Left colon (tissue), 2 donors: ENCODE results near the gene C2CD4B. TPM values are rescaled to one million over a fixed set of nuclear protein-coding genes. Genes with fewer than 3 reads are reported as not detected.

Experiments used
- ATAC-seq: fragments of 200-7000 bp; cut with Tn5 transposase; one replicate; pipeline ENCODE4 v1.9.1; 2020; ENCODE audit warnings: mild to moderate bottlenecking, moderate library complexity
- DNase-seq, 2 donors: peaks; one replicate each; pipeline ENCODE4 v3.0.0-alpha.2; 2020
- intact Hi-C, 2 donors: fragments of 100-400 bp; cut with DNase I in 1 of 2; cut with micrococcal nuclease in 1 of 2; formaldehyde crosslinking; loops; one replicate each; pipeline versions ENCODE4 v1.11.2 to v1.14.0; 2022; cut with DNase I, micrococcal nuclease
- total RNA-seq, 2 donors: library from RNA; stranded (reverse); fragmentation: NEBNext Ultra II Directional; extraction: Animal tissue kit (Norgen Biotek cat#: 25700); gene quantifications; one replicate each; pipeline ENCODE4 v1.2.1, GENCODE V29; 2021
- donor health status: DM: no; HTN: no; CAD: no.
- donor health status: DM: yes; HTN: yes; CAD: no.

C2CD4B gene
- total RNA-seq, 2 donors from 2014 or later = 1.7 to 2.8 TPM

GRCh38 chr15:62122249-62122648 lies 42.8 kb downstream of the C2CD4B start:
- DNase-seq (no peak), ATAC-seq (no peak)
- intact Hi-C loops = no loop called here

DNA sequence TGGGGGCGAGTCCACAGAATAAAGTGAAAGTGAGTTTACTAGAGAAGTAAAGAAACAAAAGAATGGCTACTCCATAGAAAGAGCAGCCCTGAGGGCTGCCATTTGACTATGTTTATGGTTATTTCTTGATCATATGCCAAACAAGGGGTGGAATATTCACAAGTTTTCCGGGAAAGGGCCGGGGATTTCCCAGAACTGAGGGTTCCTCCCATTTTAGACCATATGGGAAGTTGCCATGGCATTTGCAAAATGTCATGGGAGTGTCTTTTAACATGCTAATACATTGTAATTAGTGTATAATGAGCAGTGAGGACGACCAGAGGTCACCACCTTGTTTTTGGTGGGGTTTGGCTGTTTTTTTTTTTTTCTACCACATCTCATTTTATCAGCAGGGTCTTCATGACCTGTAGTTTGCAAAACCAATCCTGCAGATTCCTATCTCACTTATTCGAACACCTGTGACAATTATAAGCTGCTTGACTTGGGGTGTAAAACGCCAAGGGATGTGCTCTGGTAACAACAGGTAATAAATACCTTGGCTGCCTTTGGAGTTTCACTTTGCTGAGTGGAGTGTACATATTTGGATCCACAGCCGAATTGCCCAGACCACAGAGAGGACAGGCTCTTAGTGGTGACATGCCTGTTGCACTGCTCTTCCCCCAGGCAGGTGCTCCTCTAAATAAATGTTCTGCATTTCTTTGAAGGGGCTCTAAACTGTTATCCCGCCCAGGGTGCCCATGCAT lies 43.6 kb downstream of the C2CD4B start:
- DNase-seq (no peak), ATAC-seq (peak; percentile 32)
- intact Hi-C loops = no loop called here

- intact Hi-C loops = no loop called here
- DNase-seq (no peak), ATAC-seq (no peak)
Observed at GRCh38 chr15:62120776-62121175, 44.3 kb downstream of the C2CD4B start.

DNA sequence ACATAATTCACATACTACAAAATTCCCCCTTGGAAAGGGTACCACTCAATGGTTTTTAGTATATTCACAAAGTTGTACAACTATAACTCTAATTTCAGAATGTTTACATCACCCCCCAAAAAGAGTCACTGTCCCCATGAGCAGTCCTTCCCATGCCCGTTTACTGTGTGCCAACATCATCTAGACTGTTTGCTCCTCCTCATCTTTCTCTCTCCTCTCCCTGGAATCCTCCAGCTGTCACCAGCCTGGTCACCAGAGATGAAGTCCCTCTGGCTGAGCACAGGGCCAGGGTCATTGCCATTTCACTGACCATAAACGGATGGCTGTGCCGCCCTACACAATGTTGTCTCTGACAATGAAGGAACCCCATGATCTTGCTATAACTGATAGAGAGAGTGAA lies 45.2 kb downstream of the C2CD4B start:
- intact Hi-C loops = no loop called here
- DNase-seq (no peak), ATAC-seq (no peak)

- intact Hi-C loops = no loop called here
- DNase-seq = no peak
- ATAC-seq = peak; percentile 58
Observed at GRCh38 chr15:62119227-62119864, 45.7 kb downstream of the C2CD4B start.

DNA sequence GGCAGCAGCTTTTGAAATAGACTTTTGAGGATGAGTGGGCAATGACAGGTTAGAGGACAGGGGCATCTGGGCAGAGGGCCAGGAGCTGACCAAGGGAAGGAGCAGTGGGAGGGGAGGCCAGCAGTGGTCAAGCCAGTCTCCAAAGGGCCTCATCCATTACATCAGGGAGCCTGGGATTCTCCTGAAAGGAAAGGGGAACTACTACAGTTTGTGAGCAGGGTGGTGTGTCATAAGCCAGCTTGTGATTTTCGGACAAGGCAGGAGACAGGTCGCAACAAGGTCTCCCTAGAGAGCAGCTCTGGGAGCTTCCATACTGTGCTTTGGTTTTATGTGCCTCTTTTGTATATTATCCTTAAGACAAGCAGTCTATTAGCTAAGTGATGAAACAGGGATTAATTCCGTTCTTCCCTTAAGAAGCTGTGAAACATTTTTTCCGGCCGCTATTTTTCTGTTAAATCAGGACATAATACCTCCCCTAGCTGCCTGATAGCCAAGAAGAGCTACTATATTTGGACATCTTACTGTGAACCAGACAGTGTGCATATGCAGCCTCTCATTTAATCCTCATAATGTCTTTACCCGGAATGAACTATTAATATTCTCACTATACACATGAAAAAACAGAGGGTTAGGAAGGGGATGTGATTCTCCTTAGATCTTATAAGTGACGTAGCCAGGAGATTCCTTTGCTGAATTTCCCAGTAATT lies 46.4 kb downstream of the C2CD4B start:
- ATAC-seq (no peak), DNase-seq (no peak)
- intact Hi-C loops = no loop called here

DNA sequence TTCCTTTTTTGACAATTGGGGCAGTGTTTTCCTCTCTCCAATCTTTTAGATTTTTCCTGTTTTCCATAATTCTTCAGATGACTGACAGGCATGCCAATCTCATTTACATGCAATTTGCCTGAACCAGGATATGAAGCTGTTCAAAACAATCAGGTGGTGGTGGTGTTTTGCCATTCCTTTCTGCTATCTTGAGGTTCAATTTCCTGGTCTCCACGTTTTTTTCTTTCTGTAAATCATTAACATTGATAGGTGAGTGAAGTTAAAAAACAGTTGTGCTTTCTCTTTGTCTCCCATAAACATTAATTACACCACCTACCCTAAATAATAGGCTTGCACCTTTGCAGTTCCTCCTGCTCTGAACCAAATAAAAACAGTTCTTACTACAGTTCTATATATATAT lies 49.2 kb downstream of the C2CD4B start:
- peak; percentile 69 for ATAC-seq
- no peak for DNase-seq
- intact Hi-C loops = no loop called here

Other genes starting within 250 kb of the C2CD4B start
- gene VPS13C, start 104.8 kb downstream of the C2CD4B start, total RNA-seq = 10 to 100 TPM; 55.2 to 57.2 TPM
- 1 to 10 TPM in 1 of 2 donors, under 1 TPM in 1; 0.22 to 1.1 TPM for gene C2CD4A, start 98.3 kb downstream of the C2CD4B start, total RNA-seq
- 10 to 100 TPM; 38.5 to 67.9 TPM for gene TLN2, start 225.3 kb upstream of the C2CD4B start, total RNA-seq